Stimulated activated naive CD8-positive, alpha-beta T cell treated with anti-CD3 and anti-CD28 coated beads, Interleukin-15, amount 100 ng/mL, for 72 hours (primary cell): ENCODE results near the gene MORN1.
"Not testable (repeated sequence)": the region's sequence is repeated elsewhere in the genome, so short reads cannot be mapped to it uniquely, and the experiment has no call there.

Source experiments
- ATAC-seq: fragments of 150-1000 bp; cut with Tn5 transposase; 2 replicates; pipeline ENCODE4 v1.10.0; 2021; ENCODE audit warnings: mild to moderate bottlenecking, moderate library complexity
- DNase-seq, 2 donors: peaks; one replicate each; pipeline ENCODE4 v3.0.0; 2021 to 2022
- H3K27ac Mint-ChIP-seq, 2 donors: one replicate each; pipeline ENCODE4 v1.8.0; 2022; ENCODE audit warnings: mild to moderate bottlenecking in 2 of 2, mixed read lengths in 2 of 2, moderate library complexity in 2 of 2
- H3K27me3 Mint-ChIP-seq: one replicate; pipeline ENCODE4 v1.8.0; 2022; ENCODE audit warnings: mixed read lengths
- H3K4me1 Mint-ChIP-seq: one replicate; pipeline ENCODE4 v1.8.0; 2022; ENCODE audit warnings: mild to moderate bottlenecking, mixed read lengths
- H3K4me3 Mint-ChIP-seq, 2 donors: one replicate each; pipeline ENCODE4 v1.8.0; 2022; ENCODE audit warnings: mild to moderate bottlenecking in 2 of 2, mixed read lengths in 2 of 2, moderate library complexity in 1 of 2
- H3K9me3 Mint-ChIP-seq, 2 donors: one replicate each; pipeline ENCODE4 v1.8.0; 2022; ENCODE audit warnings: mixed read lengths in 2 of 2

The MORN1 gene

GRCh38 chr1:2391041-2391930 lies at the start of gene MORN1, which contains the start of gene RER1:
Gene MORN1 (minus strand): TSS chr1:2391554. CDS start chr1:2391533, 21 bp downstream.
Gene RER1 (plus strand): TSS chr1:2391841. CDS start chr1:2395791, 3,950 bp downstream.
- ATAC-seq: peak; percentile 98
- Mint-ChIP-seq H3K4me3 (peak within 1 kb of the TSS; percentile 84 to 86), H3K27ac (peak within 1 kb of the TSS; percentile 95 to 96), H3K4me1 (peaks cover 45% of the 10 kb centered on the region), H3K9me3 (no peaks in the 10 kb centered on the region), H3K27me3 (no peaks in the 10 kb centered on the region)
- peak; percentile 99 for DNase-seq

DNA sequence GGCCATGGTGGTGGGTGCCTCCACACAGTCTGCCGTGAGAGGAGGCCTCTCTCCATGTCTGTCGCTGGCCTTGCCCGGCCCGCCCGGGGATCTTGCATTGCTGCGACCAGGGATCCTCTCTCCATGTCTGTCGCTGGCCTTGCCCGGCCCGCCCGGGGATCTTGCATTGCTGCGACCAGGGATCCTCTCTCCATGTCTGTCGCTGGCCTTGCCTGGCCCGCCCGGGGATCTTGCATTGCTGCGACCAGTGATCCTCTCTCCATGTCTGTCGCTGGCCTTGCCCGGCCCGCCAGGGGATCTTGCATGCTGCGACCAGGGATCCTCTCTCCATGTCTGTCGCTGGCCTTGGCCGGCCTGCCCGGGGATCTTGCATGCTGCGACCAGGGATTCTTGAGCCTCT lies 49.0 kb upstream of the MORN1 start:
- not testable (repeated sequence) for H3K4me3 Mint-ChIP-seq, H3K9me3 Mint-ChIP-seq, ATAC-seq, DNase-seq, H3K4me1 Mint-ChIP-seq, H3K27ac Mint-ChIP-seq
- peaks cover 32% of the 10 kb centered on the region for H3K27me3 Mint-ChIP-seq

- Mint-ChIP-seq H3K27me3 (peaks cover 22% of the 10 kb centered on the region), H3K27ac (no peak overlapping the region), H3K4me1 (no peaks in the 10 kb centered on the region), H3K9me3 (no peaks in the 10 kb centered on the region), H3K4me3 (no peak overlapping the region)
- no peak for DNase-seq
- ATAC-seq: no peak
Observed at GRCh38 chr1:2439369-2439768, 48.0 kb upstream of the MORN1 start.

DNA sequence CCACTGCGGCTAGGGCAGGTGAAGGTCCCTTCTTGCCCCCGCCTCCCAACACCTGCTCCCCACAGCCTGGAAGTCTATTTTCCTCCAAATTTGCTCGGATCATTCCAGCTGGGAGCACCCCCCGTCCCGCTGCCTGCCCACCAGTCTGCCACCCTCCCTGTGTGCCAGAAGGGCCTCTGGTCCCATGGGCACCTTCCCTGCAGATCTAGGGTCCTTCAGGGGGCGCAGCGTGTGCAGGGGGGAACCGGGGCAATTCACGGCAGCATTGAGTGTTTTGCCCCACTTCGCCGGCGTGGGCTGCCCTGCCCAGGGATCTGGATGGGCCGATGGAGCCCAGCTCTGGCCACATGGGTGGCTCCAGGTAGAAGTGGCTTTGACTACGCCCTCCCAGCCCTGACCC lies 47.3 kb upstream of the MORN1 start:
- Mint-ChIP-seq H3K27ac (no peak overlapping the region), H3K4me1 (no peaks in the 10 kb centered on the region), H3K9me3 (no peaks in the 10 kb centered on the region), H3K27me3 (peaks cover 16% of the 10 kb centered on the region), H3K4me3 (no peak overlapping the region)
- DNase-seq (no peak), ATAC-seq (no peak)

GRCh38 chr1:2438038-2438437 lies 46.7 kb upstream of the MORN1 start:
- Mint-ChIP-seq H3K27ac (no peak overlapping the region), H3K9me3 (no peaks in the 10 kb centered on the region), H3K27me3 (peaks cover 15% of the 10 kb centered on the region), H3K4me1 (no peaks in the 10 kb centered on the region), H3K4me3 (no peak overlapping the region)
- ATAC-seq: peak; percentile 16
- no peak for DNase-seq

GRCh38 chr1:2437617-2438016 lies 46.3 kb upstream of the MORN1 start:
- DNase-seq (no peak), ATAC-seq (no peak)
- Mint-ChIP-seq H3K9me3 (no peaks in the 10 kb centered on the region), H3K4me3 (no peak overlapping the region), H3K27me3 (peaks cover 11% of the 10 kb centered on the region), H3K4me1 (no peaks in the 10 kb centered on the region), H3K27ac (no peak overlapping the region)

GRCh38 chr1:2436876-2437275 lies 45.5 kb upstream of the MORN1 start:
- Mint-ChIP-seq H3K9me3 (no peaks in the 10 kb centered on the region), H3K4me1 (no peaks in the 10 kb centered on the region), H3K4me3 (no peak overlapping the region), H3K27me3 (peaks cover 3% of the 10 kb centered on the region), H3K27ac (peak overlapping the region in 1 of 2 donors; percentile 77)
- DNase-seq: no peak
- no peak for ATAC-seq

- DNase-seq: no peak
- Mint-ChIP-seq H3K9me3 (no peaks in the 10 kb centered on the region), H3K4me3 (no peak overlapping the region), H3K4me1 (no peaks in the 10 kb centered on the region), H3K27me3 (no peaks in the 10 kb centered on the region), H3K27ac (no peak overlapping the region)
- ATAC-seq: peak; percentile 11
Observed at GRCh38 chr1:2435746-2436355, 44.5 kb upstream of the MORN1 start.

- no peak overlapping the region for H3K4me3 Mint-ChIP-seq
- no peaks in the 10 kb centered on the region for H3K27me3 Mint-ChIP-seq
- peaks cover 0 to 5% of the 10 kb centered on the region in 2 donors for H3K9me3 Mint-ChIP-seq
- ATAC-seq: no peak
- no peaks in the 10 kb centered on the region for H3K4me1 Mint-ChIP-seq
- no peak for DNase-seq
- peak overlapping the region in 1 of 2 donors; percentile 69 for H3K27ac Mint-ChIP-seq
Observed at GRCh38 chr1:2435091-2435490, 43.7 kb upstream of the MORN1 start.

- no peak overlapping the region for H3K4me3 Mint-ChIP-seq
- ATAC-seq (no peak), DNase-seq (no peak)
- peaks cover 4 to 15% of the 10 kb centered on the region in 2 donors for H3K9me3 Mint-ChIP-seq
- no peaks in the 10 kb centered on the region for H3K27me3 Mint-ChIP-seq
- no peaks in the 10 kb centered on the region for H3K4me1 Mint-ChIP-seq
- no peak overlapping the region for H3K27ac Mint-ChIP-seq
Observed at GRCh38 chr1:2433936-2434655, 42.7 kb upstream of the MORN1 start.

DNA sequence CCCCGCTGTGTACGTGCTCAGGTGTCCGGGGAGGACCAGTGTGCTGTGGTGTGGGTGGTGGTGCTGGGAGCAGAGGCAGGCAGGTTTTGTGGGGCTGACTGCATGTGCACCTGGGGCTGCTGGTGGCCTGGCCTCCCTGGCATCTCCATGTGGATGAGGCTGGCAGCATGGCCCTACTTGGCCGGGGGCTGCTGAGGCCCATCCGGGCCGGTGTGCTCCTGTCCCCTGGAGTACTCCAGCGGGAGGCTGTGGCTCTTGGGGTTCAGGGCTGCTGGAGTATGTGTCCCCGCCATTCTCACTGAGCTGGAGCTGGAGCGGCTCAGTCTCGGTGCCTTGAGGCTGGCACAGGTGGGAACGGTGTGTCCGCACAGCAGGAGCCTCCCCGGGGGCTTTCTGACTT lies 41.8 kb upstream of the MORN1 start:
- ATAC-seq: no peak
- no peak overlapping the region for H3K27ac Mint-ChIP-seq
- H3K4me3 Mint-ChIP-seq: no peak overlapping the region
- H3K9me3 Mint-ChIP-seq: peaks cover 4 to 16% of the 10 kb centered on the region in 2 donors
- no peak for DNase-seq
- H3K4me1 Mint-ChIP-seq: no peaks in the 10 kb centered on the region
- H3K27me3 Mint-ChIP-seq: no peaks in the 10 kb centered on the region

DNA sequence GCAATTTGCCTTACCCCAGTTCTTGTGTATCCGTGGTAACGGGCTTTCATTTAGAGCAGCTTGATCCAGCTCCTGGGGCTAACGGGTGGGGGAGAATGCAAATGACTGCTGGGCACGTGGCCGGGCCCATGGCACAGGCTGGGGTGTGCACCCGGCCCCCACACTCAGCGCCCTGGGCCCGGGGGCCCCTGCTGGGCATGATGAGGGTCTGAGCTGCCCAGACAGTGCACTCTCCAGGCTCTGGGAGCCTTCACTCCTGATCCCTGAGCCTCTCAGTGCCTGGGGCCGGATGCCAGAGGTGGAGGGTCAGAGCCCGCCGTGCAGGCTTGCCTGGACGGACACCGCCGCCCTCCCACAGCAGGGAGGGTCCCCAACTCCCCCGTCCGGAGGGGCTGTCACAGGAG lies 41.1 kb upstream of the MORN1 start:
- Mint-ChIP-seq H3K4me3 (no peak overlapping the region), H3K4me1 (no peaks in the 10 kb centered on the region), H3K9me3 (peaks cover 4 to 16% of the 10 kb centered on the region in 2 donors), H3K27ac (no peak overlapping the region), H3K27me3 (no peaks in the 10 kb centered on the region)
- no peak for DNase-seq
- ATAC-seq: peak; percentile 16

DNA sequence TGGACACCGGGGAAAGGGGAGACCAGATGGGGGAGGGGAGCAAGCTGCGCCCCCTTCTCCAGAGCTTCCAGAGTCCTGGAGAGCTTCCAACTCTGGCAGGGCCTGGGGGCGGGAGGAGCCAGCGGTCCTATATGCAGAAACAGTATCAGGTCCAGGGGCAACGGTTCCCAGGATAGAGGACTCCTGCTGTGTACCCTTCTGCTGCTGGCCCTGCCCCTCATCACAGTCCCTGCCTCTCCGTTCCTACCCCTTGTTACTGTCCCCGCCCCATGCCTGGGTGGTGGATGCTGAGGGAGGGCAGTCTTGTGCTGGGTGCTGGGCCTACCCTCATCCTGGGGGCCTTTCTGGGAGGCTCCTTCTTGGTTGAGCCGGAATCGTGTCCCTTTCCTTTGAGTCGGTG lies 40.2 kb upstream of the MORN1 start:
- no peaks in the 10 kb centered on the region for H3K4me1 Mint-ChIP-seq
- DNase-seq (no peak), ATAC-seq (no peak)

DNA sequence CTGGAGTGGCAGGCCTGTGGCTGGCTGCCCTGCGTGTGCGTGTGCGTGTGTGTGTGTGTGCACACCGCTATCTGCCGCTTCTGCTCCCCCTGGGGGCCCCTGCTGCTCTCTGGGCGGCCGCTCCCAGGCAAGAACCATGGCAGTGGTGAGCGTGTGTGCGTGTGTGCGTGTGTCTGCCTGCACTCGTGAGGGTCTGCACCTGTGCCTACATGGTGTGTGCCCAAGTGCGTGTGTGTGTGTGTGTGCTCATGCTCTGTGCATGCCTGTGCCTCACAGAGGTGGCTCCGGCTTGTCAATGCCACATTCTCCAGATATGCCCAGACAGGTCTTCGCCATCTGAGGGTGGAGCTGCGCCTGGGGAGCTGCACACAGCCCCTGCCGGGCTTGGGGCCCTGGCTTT lies 39.7 kb upstream of the MORN1 start:
- ATAC-seq: no peak

More for the DNA sequence above, 40.2 kb upstream of the MORN1 start:
- peaks cover 4 to 16% of the 10 kb centered on the region in 2 donors for H3K9me3 Mint-ChIP-seq
- H3K27me3 Mint-ChIP-seq: no peaks in the 10 kb centered on the region
- peak overlapping the region in 1 of 2 donors; percentile 59 for H3K27ac Mint-ChIP-seq
- H3K4me3 Mint-ChIP-seq: no peak overlapping the region

GRCh38 chr1:2430592-2430973 lies 39.2 kb upstream of the MORN1 start:
- Mint-ChIP-seq H3K27me3 (no peaks in the 10 kb centered on the region), H3K4me1 (no peaks in the 10 kb centered on the region), H3K9me3 (peaks cover 4 to 16% of the 10 kb centered on the region in 2 donors), H3K4me3 (no peak overlapping the region), H3K27ac (no peak overlapping the region)
- no peak for DNase-seq
- no peak for ATAC-seq

More for the DNA sequence above, 39.7 kb upstream of the MORN1 start:
- H3K27ac Mint-ChIP-seq: no peak overlapping the region
- no peak overlapping the region for H3K4me3 Mint-ChIP-seq
- no peak for DNase-seq
- peaks cover 4 to 16% of the 10 kb centered on the region in 2 donors for H3K9me3 Mint-ChIP-seq
- H3K4me1 Mint-ChIP-seq: no peaks in the 10 kb centered on the region
- H3K27me3 Mint-ChIP-seq: no peaks in the 10 kb centered on the region
